HL-60 (cell line): ENCODE measurements around the gene BARD1.

Experiments used
- GABPA ChIP-seq: IDR thresholded peaks from 2 replicates; pipeline ENCODE4 v1.6.1; 2012; ENCODE audit warnings: low read depth
- POLR2AphosphoS5 ChIP-seq: IDR thresholded peaks from 2 replicates; pipeline ENCODE4 v1.6.1; 2012; ENCODE audit warnings: low read depth
- SPI1 ChIP-seq: IDR thresholded peaks from 2 replicates; pipeline ENCODE4 v1.6.1; 2012; ENCODE audit warnings: low read depth, mild to moderate bottlenecking, borderline replicate concordance
- TF ChIP-seq, protein P1 (sequence below): IDR thresholded peaks from one replicate; pipeline ENCODE4 v1.5.1; 2011; ENCODE audit warnings: low read length, control low read depth, inconsistent platforms; ENCODE audit not compliant: insufficient read depth

GRCh38 chr2:214710729-214711128, 98.8 kb downstream of the BARD1 start:
- TF ChIP-seq, protein P1, sequence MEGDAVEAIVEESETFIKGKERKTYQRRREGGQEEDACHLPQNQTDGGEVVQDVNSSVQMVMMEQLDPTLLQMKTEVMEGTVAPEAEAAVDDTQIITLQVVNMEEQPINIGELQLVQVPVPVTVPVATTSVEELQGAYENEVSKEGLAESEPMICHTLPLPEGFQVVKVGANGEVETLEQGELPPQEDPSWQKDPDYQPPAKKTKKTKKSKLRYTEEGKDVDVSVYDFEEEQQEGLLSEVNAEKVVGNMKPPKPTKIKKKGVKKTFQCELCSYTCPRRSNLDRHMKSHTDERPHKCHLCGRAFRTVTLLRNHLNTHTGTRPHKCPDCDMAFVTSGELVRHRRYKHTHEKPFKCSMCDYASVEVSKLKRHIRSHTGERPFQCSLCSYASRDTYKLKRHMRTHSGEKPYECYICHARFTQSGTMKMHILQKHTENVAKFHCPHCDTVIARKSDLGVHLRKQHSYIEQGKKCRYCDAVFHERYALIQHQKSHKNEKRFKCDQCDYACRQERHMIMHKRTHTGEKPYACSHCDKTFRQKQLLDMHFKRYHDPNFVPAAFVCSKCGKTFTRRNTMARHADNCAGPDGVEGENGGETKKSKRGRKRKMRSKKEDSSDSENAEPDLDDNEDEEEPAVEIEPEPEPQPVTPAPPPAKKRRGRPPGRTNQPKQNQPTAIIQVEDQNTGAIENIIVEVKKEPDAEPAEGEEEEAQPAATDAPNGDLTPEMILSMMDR, result no peak
- TF ChIP-seq SPI1 (no peak), POLR2AphosphoS5 (no peak), GABPA (no peak)
